Thoracic aorta (tissue), 2 donors: ENCODE results near the gene PRKN. TPM values are rescaled to one million over a fixed set of nuclear protein-coding genes. Genes with fewer than 3 reads are reported as not detected.
"Not testable (repeated sequence)": the region's sequence is repeated elsewhere in the genome, so short reads cannot be mapped to it uniquely, and the experiment has no call there.

Experiments used
- ATAC-seq: fragments of 150-250 bp; one replicate; pipeline ENCODE4 v1.8.0; 2017; ENCODE audit warnings: low read depth; ENCODE audit not compliant: insufficient number of reproducible peaks, low FRiP score
- DNase-seq: peaks from one replicate; pipeline ENCODE4 v3.0.0-alpha.2; 2020; ENCODE audit warnings: low spot score
- H3K27ac ChIP-seq, 2 donors: fragments of 200-600 bp; sonication (generic); 1 replicate in 1 of 2; 2 replicates in 1 of 2; pipeline ENCODE4 v1.5.1; 2016; ENCODE audit warnings: mild to moderate bottlenecking in 2 of 2, moderate library complexity in 2 of 2
- H3K27me3 ChIP-seq: fragments of 200-600 bp; sonication (generic); replicated peaks from 2 replicates; pipeline ENCODE4 v1.6.0; 2016; ENCODE audit warnings: mild to moderate bottlenecking; ENCODE audit not compliant: insufficient read depth
- H3K36me3 ChIP-seq: fragments of 200-600 bp; sonication (generic); one replicate; pipeline ENCODE4 v1.5.1; 2016
- H3K4me1 ChIP-seq, 2 donors: fragments of 200-600 bp; sonication (generic); 1 replicate in 1 of 2; 2 replicates in 1 of 2; pipeline versions ENCODE4 v1.5.1 to v1.6.0; 2016; ENCODE audit warnings: low read depth in 2 of 2, mild to moderate bottlenecking in 1 of 2; ENCODE audit not compliant: control insufficient read depth in 1 of 2
- H3K4me3 ChIP-seq: fragments of 200-600 bp; sonication (generic); 2 replicates; pipeline ENCODE4 v1.5.1; 2016; ENCODE audit warnings: mild to moderate bottlenecking
- H3K9me3 ChIP-seq: fragments of 200-600 bp; sonication (generic); 2 replicates; pipeline ENCODE4 v1.5.1; 2016
- CTCF ChIP-seq: fragments of 200-600 bp; sonication (generic); IDR thresholded peaks from one replicate; pipeline ENCODE4 v1.5.1; 2019; ENCODE audit warnings: antibody characterized with exemption
- total RNA-seq, 2 donors: library from RNA; depleted of rRNA; stranded (reverse); fragments of >200 nt; gene quantifications; one replicate each; pipeline versions ENCODE4 v1.1.0 to v1.2.3, GENCODE V29; 2016

The PRKN gene
- total RNA-seq, 2 donors from 2014 or later: 10.4 to 23.8 TPM

- DNase-seq: no peak
- Histone ChIP-seq H3K36me3 (no peaks in the 10 kb centered on the region), H3K27ac (no peak overlapping the region), H3K4me1 (peaks cover 0 to 4% of the 10 kb centered on the region in 2 donors), H3K4me3 (no peak overlapping the region), H3K27me3 (no peaks in the 10 kb centered on the region), H3K9me3 (no peaks in the 10 kb centered on the region)
- no peak for TF ChIP-seq CTCF
- ATAC-seq: no peak
Measured at GRCh38 chr6:162404951-162405350, 322.6 kb downstream of the PRKN start.

- Histone ChIP-seq H3K4me3 (no peak overlapping the region), H3K27ac (no peak overlapping the region), H3K27me3 (no peaks in the 10 kb centered on the region), H3K4me1 (peaks cover 0 to 4% of the 10 kb centered on the region in 2 donors), H3K36me3 (no peaks in the 10 kb centered on the region), H3K9me3 (peaks cover 3% of the 10 kb centered on the region)
- ATAC-seq (no peak), DNase-seq (no peak)
- no peak for TF ChIP-seq CTCF
Measured at GRCh38 chr6:162403031-162403430, 324.5 kb downstream of the PRKN start.

- Histone ChIP-seq H3K9me3 (peaks cover 3% of the 10 kb centered on the region), H3K36me3 (no peaks in the 10 kb centered on the region), H3K4me1 (peaks cover 0 to 4% of the 10 kb centered on the region in 2 donors), H3K4me3 (no peak overlapping the region), H3K27ac (no peak overlapping the region), H3K27me3 (no peaks in the 10 kb centered on the region)
- TF ChIP-seq CTCF: no peak
- DNase-seq (no peak), ATAC-seq (no peak)
Measured at GRCh38 chr6:162395181-162395580, 332.4 kb downstream of the PRKN start.

GRCh38 chr6:162390961-162391811 lies 336.4 kb downstream of the PRKN start:
- H3K9me3 ChIP-seq, H3K27me3 ChIP-seq, ATAC-seq, H3K4me3 ChIP-seq, H3K27ac ChIP-seq, DNase-seq, H3K36me3 ChIP-seq: not testable (repeated sequence)
- peaks cover 24 to 39% of the 10 kb centered on the region in 2 donors for H3K4me1 ChIP-seq

- Histone ChIP-seq H3K9me3 (no peaks in the 10 kb centered on the region), H3K4me3 (no peak overlapping the region), H3K36me3 (no peaks in the 10 kb centered on the region), H3K27me3 (no peaks in the 10 kb centered on the region), H3K4me1 (peaks cover 24 to 49% of the 10 kb centered on the region in 2 donors), H3K27ac (peak overlapping the region; percentile 68 to 76)
- no peak for TF ChIP-seq CTCF
- no peak for ATAC-seq
- no peak for DNase-seq
Measured at GRCh38 chr6:162389343-162390085, 338.1 kb downstream of the PRKN start.
